Esophagus (tissue), 2 donors: Measurements from ENCODE around the gene CLHC1. TPM values are rescaled to one million over a fixed set of nuclear protein-coding genes. Genes with fewer than 3 reads are reported as not detected.

Experiments used
- H3K27ac ChIP-seq, 2 donors: one replicate each; pipeline ENCODE4 v1.5.1; 2013; ENCODE audit warnings: low read depth in 2 of 2, mild to moderate bottlenecking in 2 of 2, inconsistent platforms in 1 of 2, low read length in 1 of 2, moderate library complexity in 1 of 2
- H3K27me3 ChIP-seq, 2 donors: one replicate each; pipeline ENCODE4 v1.6.1; 2013; ENCODE audit warnings: low read length in 2 of 2, control low read depth in 1 of 2, mild to moderate bottlenecking in 1 of 2; ENCODE audit not compliant: insufficient read depth in 2 of 2, control insufficient read depth in 1 of 2
- H3K36me3 ChIP-seq, 2 donors: one replicate each; pipeline ENCODE4 v1.6.1; 2013; ENCODE audit warnings: low read length in 1 of 2; ENCODE audit not compliant: control insufficient read depth in 2 of 2, insufficient read depth in 2 of 2
- H3K4me1 ChIP-seq, 2 donors: one replicate each; pipeline ENCODE4 v1.6.1; 2013; ENCODE audit warnings: low read length in 1 of 2; ENCODE audit not compliant: control insufficient read depth in 2 of 2, insufficient read depth in 2 of 2
- H3K4me3 ChIP-seq, 2 donors: one replicate each; pipeline ENCODE4 v1.5.1; 2013; ENCODE audit warnings: low read length in 2 of 2, mild to moderate bottlenecking in 2 of 2, low read depth in 1 of 2, moderate library complexity in 1 of 2
- H3K9me3 ChIP-seq, 2 donors: one replicate each; pipeline ENCODE4 v1.6.1; 2013; ENCODE audit warnings: mild to moderate bottlenecking in 2 of 2, low read depth in 1 of 2, low read length in 1 of 2, moderate library complexity in 1 of 2; ENCODE audit not compliant: control insufficient read depth in 2 of 2, insufficient read depth in 1 of 2
- WGBS, 2 donors: extraction: QIAGEN DNeasy Blood & Tissue Kit; methylation state at CpG; one replicate each; pipeline ENCODE4 v1.1.7; 2013; 5-methylcytosine and 5-hydroxymethylcytosine counted together
- polyA plus RNA-seq, 2 donors: library from polyadenylated mRNA; stranded (reverse); fragments of 200-250 nt; gene quantifications; one replicate each; pipeline ENCODE4 v1.2.3, GENCODE V29; 2013
- donor health status: healthy with polysubstance abuse.
- donor health status: Bipolar disorder and iron deficiency.

The CLHC1 gene
- polyA plus RNA-seq, 2 donors, result 3.9 to 10.9 TPM

- Histone ChIP-seq H3K27ac (peak overlapping the region; percentile 60 to 75), H3K36me3 (no peaks in the 10 kb centered on the region), H3K4me1 (peaks cover 7 to 28% of the 10 kb centered on the region in 2 donors), H3K27me3 (no peaks in the 10 kb centered on the region), H3K4me3 (no peak overlapping the region), H3K9me3 (no peaks in the 10 kb centered on the region)
- WGBS, 2 donors, result 40 to 56% methylated on average over 2 of the region's 2 CpGs
Measured at GRCh38 chr2:55156984-55157383, 75.1 kb downstream of the CLHC1 start.

- Histone ChIP-seq H3K4me1 (peaks cover 7 to 25% of the 10 kb centered on the region in 2 donors), H3K27ac (peak overlapping the region; percentile 60 to 75)
- 20 to 35% methylated on average over 2 of the region's 2 CpGs for WGBS, 2 donors
Measured at GRCh38 chr2:55156326-55156725, 75.8 kb downstream of the CLHC1 start.

GRCh38 chr2:55155764-55156281 is 76.3 kb downstream of the CLHC1 start:
- Histone ChIP-seq H3K36me3 (no peaks in the 10 kb centered on the region), H3K4me1 (peaks cover 7 to 25% of the 10 kb centered on the region in 2 donors), H3K27ac (peak overlapping the region in 1 of 2 donors; percentile 60), H3K27me3 (no peaks in the 10 kb centered on the region), H3K4me3 (no peak overlapping the region), H3K9me3 (no peaks in the 10 kb centered on the region)
- 32 to 33% methylated on average over 1 of the region's 1 CpG for WGBS, 2 donors

More at GRCh38 chr2:55156326-55156725, 75.8 kb downstream of the CLHC1 start:
- no peaks in the 10 kb centered on the region for H3K36me3 ChIP-seq
- H3K9me3 ChIP-seq, result no peaks in the 10 kb centered on the region
- H3K27me3 ChIP-seq, result no peaks in the 10 kb centered on the region
- H3K4me3 ChIP-seq, result no peak overlapping the region

GRCh38 chr2:55155206-55155605 is 76.9 kb downstream of the CLHC1 start:
- Histone ChIP-seq H3K4me3 (no peak overlapping the region), H3K36me3 (no peaks in the 10 kb centered on the region), H3K4me1 (peaks cover 7 to 25% of the 10 kb centered on the region in 2 donors), H3K9me3 (no peaks in the 10 kb centered on the region), H3K27ac (peak overlapping the region; percentile 85 to 90), H3K27me3 (no peaks in the 10 kb centered on the region)
- 55 to 76% methylated on average over 4 of the region's 4 CpGs for WGBS, 2 donors

- peaks cover 7 to 25% of the 10 kb centered on the region in 2 donors for H3K4me1 ChIP-seq
- H3K36me3 ChIP-seq, result no peaks in the 10 kb centered on the region
- no peaks in the 10 kb centered on the region for H3K27me3 ChIP-seq
- no peak overlapping the region for H3K4me3 ChIP-seq
- H3K9me3 ChIP-seq, result no peaks in the 10 kb centered on the region
- H3K27ac ChIP-seq, result peak overlapping the region; percentile 85 to 90
- 47 to 52% methylated on average over 3 of the region's 3 CpGs for WGBS, 2 donors
Measured at GRCh38 chr2:55154525-55155030, 77.5 kb downstream of the CLHC1 start.

GRCh38 chr2:55153584-55154299 is 78.4 kb downstream of the CLHC1 start:
- no peaks in the 10 kb centered on the region for H3K36me3 ChIP-seq
- 40 to 51% methylated on average over 10 of the region's 10 CpGs for WGBS, 2 donors
- H3K27ac ChIP-seq, result peak overlapping the region; percentile 85 to 90
- no peaks in the 10 kb centered on the region for H3K27me3 ChIP-seq
- peaks cover 5 to 19% of the 10 kb centered on the region in 2 donors for H3K4me1 ChIP-seq
- no peaks in the 10 kb centered on the region for H3K9me3 ChIP-seq
- no peak overlapping the region for H3K4me3 ChIP-seq

GRCh38 chr2:55152475-55153412 is 79.3 kb downstream of the CLHC1 start:
- H3K36me3 ChIP-seq, result no peaks in the 10 kb centered on the region
- 72 to 81% methylated on average over 14 of the region's 14 CpGs for WGBS, 2 donors
- H3K27ac ChIP-seq, result peak overlapping the region; percentile 67 to 73
- no peaks in the 10 kb centered on the region for H3K27me3 ChIP-seq
- H3K4me1 ChIP-seq, result peaks cover 2 to 19% of the 10 kb centered on the region in 2 donors
- H3K9me3 ChIP-seq, result no peaks in the 10 kb centered on the region
- no peak overlapping the region for H3K4me3 ChIP-seq

- Histone ChIP-seq H3K4me3 (no peak overlapping the region), H3K27ac (peak overlapping the region in 1 of 2 donors; percentile 16), H3K36me3 (no peaks in the 10 kb centered on the region), H3K4me1 (peaks cover 2 to 14% of the 10 kb centered on the region in 2 donors), H3K27me3 (no peaks in the 10 kb centered on the region), H3K9me3 (no peaks in the 10 kb centered on the region)
Measured at GRCh38 chr2:55151733-55152433, 80.2 kb downstream of the CLHC1 start.

- WGBS, 2 donors, result 84 to 92% methylated on average over 3 of the region's 3 CpGs
- peak overlapping the region in 1 of 2 donors; percentile 3 for H3K27ac ChIP-seq
- no peak overlapping the region for H3K4me3 ChIP-seq
- no peaks in the 10 kb centered on the region for H3K27me3 ChIP-seq
- H3K4me1 ChIP-seq, result peaks cover 0 to 14% of the 10 kb centered on the region in 2 donors
- no peaks in the 10 kb centered on the region for H3K9me3 ChIP-seq
- no peaks in the 10 kb centered on the region for H3K36me3 ChIP-seq
Measured at GRCh38 chr2:55150834-55151233, 81.3 kb downstream of the CLHC1 start.
